CD4-positive, alpha-beta T cell treated with Interleukin-1 beta for 1 hour (primary cell): ENCODE results near the gene MX1.

ENCODE experiments used
- DNase-seq, 2 donors: peaks; one replicate each; pipeline ENCODE4 v3.0.0-alpha.2; 2020 to 2022

The MX1 gene, protein sequence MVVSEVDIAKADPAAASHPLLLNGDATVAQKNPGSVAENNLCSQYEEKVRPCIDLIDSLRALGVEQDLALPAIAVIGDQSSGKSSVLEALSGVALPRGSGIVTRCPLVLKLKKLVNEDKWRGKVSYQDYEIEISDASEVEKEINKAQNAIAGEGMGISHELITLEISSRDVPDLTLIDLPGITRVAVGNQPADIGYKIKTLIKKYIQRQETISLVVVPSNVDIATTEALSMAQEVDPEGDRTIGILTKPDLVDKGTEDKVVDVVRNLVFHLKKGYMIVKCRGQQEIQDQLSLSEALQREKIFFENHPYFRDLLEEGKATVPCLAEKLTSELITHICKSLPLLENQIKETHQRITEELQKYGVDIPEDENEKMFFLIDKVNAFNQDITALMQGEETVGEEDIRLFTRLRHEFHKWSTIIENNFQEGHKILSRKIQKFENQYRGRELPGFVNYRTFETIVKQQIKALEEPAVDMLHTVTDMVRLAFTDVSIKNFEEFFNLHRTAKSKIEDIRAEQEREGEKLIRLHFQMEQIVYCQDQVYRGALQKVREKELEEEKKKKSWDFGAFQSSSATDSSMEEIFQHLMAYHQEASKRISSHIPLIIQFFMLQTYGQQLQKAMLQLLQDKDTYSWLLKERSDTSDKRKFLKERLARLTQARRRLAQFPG

DNA sequence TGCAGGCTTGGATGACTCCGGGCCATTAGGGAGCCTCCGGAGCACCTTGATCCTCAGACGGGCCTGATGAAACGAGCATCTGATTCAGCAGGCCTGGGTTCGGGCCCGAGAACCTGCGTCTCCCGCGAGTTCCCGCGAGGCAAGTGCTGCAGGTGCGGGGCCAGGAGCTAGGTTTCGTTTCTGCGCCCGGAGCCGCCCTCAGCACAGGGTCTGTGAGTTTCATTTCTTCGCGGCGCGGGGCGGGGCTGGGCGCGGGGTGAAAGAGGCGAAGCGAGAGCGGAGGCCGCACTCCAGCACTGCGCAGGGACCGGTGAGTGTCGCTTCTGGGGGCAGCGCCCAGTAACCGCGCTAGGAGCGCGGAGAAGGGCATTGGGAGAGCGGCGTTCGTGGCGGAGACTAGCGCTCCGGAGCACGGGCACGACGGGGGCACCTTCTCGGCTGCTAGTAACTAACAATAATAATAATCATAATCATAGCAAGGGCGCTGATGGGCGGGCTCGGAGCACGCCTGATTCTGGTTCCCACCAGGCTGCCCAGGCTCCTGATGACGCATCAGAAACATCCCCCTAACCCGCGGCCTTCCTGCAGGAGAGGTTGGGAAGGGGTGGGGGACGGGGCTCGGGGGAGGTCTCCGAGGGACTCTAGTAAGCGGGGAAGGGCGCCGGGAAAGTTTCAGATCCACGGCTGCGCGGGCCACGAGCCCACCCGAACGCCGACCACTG, at the start of gene MX1:
MX1 (plus strand) TSS at position 286 of the 722 bp plus-strand sequence. CDS start 5,832 bp downstream, outside the sequence.
- peak; percentile 86 to 88 for DNase-seq

DNA sequence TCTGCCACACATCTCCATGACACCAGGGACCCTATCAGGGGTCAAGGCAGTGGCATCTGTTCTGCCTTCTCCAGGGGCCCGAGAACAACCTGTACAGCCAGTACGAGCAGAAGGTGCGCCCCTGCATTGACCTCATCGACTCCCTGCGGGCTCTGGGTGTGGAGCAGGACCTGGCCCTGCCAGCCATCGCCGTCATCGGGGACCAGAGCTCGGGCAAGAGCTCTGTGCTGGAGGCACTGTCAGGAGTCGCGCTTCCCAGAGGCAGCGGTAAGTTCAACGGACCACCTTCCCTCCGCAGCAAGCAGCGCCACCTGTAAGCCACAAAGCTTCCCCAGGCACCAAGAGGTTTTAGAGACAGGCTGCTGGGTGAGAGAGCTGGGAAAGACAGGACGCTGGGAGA, 48.3 kb upstream of the MX1 start:
- no peak for DNase-seq

GRCh38 chr21:41378849-41379248, 47.2 kb upstream of the MX1 start:
- no peak for DNase-seq

DNA sequence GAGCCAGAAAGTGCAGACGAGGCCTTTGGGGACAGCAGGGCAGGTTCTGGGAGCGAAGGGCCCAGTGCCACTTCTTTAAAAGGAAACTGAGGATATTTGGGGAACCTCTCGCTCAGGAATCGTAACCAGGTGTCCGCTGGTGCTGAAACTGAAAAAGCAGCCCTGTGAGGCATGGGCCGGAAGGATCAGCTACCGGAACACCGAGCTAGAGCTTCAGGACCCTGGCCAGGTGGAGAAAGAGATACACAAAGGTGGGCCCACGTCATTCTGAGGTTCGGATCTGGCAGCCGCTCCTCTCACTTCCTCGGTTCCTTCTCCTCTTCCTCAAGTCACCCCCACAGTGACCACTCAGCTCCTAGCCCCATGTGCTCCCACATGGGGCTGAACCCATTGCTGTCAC, 46.1 kb upstream of the MX1 start:
- no peak for DNase-seq

DNA sequence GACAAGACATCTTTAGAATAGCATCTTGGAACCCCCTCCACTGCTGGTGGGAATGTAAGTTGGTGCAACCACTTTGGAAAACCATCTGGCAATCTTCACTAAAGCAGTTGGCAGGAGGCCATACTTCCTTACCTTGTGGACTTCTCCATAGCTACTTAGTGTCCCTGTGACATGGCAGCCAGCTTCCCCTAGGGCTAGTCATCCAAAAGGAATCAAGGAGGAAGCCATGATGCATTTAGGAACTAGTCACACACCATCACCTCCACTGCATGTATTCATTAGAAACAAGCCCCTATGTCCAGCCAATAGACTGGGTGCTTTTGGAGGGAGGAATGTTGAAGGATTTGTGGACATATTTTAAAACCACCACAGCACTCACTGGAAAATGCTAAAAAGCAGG, 44.3 kb upstream of the MX1 start:
- DNase-seq, result no peak

DNA sequence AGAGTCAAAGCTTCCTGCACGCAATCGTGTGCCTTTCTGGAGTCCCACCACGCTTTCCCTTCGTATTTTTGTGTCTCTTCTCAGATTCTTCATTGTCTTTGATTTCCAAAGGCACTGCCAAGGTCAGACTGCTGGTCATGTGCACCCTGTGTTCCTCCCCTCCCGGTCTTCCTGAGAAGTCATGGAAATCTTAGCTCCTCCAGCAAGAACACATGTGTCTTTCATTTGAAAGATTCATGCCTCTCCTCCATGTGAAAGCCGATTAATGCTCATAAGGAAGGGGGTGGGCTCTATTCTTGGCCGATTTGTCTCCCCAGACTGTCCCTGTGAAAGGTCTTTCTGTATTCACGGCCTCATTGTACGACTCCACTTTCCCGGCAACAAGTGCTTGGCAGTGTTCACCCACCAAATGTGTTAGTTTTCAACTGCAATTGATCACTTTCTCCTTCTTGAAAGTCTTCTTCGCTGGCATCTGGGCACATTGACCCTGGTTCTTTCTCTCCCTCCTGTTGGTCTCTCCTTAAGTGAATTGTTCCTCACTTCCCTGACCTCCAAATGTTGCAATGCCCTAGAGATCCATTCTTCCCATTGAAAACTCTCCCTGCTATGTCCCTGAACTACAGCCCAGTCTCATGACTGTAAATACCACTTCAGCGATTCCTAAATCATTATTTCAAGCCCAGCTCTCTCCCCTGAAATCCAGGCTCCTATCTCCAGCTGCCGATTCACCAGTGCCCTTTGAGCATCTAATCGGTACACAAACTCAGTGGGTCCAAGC, 38.8 kb upstream of the MX1 start:
- no peak for DNase-seq

DNA sequence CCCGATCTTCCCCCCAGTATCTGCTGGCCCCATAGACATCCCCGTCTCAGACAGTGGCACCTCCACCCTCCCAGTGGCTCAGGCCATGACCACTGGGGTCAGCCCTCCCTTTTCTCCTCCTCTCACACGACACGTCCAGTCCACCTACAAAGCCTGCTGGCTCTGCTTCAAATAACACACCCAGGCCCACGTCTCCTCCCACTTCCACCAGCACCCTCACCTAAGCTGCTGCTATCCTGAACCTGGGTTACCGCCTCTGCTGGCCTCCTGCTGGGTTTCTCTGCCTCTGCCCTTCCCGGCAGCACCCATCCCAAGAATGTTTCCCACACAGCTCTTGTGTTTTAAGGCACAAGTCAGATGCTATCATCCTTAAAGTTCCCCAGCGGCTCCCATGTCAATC, 38.2 kb upstream of the MX1 start:
- no peak for DNase-seq

- no peak for DNase-seq
Observed at GRCh38 chr21:41388259-41388658, 37.8 kb upstream of the MX1 start.

GRCh38 chr21:41390043-41390639, 35.9 kb upstream of the MX1 start:
- no peak for DNase-seq

DNA sequence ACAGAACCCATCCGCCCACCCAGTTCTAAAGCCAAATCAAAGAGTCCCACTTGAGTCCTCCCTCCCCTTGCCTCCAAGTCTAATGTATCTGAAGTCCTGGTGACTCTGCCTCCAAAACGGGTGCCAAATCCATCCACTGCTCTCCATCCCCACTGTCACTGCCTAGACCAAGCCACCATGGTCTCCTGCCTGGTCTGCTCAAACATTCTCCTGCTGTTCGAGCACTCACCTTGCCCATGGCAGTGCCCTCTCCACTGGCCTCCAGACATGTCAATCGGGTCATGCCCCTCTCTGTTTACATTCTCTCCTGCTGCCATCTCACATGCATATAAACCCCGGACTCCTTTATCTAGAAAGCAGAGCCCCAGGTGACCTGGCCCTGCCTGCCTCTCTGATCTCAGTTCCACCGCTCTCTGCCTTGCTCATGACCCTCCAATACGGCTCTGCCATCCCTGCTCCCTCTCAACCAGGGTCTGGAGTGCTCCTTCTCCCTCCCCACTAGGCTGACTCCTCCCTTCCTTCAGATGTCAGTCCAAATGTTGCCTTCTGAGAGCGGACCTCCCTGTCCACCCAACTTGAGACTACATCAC, 32.1 kb upstream of the MX1 start:
- DNase-seq, result no peak

DNA sequence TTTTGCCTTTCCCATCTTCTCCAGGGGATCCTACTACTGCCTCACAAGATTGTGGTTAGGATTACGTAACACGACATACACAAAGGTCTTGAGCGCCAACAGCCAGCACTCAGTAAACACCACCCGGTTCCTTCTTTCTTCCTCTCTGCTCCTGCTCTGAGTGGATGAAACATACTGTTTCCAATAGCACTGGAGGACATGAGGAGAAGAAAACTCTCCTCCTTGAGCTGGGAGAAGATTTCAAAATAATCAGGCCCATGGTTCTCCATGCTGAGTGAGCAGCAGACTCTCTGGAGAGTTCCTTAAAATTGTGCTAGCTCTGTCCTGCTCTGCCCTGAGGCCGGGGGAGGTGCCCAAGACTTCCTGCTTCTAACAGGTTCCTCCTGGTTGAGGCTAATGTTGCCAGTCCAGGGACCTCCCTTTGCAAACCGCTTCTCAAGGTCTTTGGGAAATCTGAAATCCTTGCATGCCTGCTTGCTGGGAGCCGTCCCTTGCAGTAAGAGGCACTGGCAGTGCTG, 29.4 kb upstream of the MX1 start:
- DNase-seq, result no peak

DNA sequence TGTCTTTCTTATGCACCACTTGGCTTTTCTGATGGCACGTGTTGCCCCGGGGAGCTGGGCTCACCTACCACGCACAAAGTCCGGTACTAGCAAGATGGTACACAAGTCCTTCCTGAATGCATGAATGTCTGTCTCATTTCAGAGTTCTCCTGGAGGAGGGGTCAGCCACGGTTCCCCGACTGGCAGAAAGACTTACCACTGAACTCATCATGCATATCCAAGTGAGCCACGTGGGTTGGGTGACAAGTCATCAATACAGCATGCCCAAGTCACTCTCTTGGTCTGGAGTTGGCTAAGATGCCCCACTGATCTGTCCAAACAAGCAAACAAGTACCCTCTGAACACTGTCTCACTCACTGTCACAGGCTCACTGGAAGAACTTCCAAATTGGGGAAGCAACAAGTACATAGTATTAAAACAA, 28.6 kb upstream of the MX1 start:
- DNase-seq, result no peak

DNA sequence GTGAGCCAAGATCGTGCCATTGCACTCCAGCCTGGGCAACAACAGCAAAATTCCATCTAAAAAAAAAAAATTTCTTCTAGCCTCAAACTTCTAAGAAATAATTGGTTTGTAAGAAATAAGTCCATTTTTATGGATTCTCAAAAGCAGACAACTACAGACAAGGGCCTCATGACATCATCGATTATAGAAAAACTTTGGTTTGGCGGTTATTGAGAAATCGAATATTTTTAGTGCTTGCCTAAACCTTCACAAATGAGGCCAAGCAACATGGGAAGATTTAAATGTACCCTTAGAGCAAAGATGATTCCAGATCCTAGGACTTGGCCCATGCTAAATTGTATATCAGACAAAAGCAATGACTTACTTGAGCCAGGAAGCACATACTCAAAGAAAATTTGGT, 27.8 kb upstream of the MX1 start:
- DNase-seq, result no peak

GRCh38 chr21:41398831-41399230, 27.2 kb upstream of the MX1 start:
- DNase-seq, result no peak

GRCh38 chr21:41399246-41399800, 26.7 kb upstream of the MX1 start:
- DNase-seq, result no peak

GRCh38 chr21:41402231-41402630, 23.8 kb upstream of the MX1 start:
- DNase-seq, result no peak

GRCh38 chr21:41402796-41403195, 23.2 kb upstream of the MX1 start:
- DNase-seq, result no peak

DNA sequence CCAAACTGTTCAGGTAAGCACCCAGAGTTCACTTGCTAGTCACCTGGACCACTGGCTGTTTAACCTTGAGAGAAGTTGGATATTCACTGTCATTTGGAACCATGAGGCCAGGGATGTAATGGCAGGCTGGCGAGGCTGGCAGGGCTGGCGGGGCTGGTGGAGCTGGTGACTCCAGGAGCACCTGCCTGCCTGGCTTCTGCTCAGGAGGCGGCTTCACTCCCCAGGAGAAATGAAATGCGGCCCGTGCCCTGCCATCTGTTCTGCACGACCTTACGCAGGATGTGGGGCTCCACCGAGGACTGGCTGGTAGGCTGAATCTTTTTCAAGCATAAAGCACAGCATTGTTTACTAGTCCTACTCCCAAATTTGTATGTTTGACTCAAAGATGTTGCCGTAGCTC, 22.7 kb upstream of the MX1 start:
- DNase-seq, result no peak

DNA sequence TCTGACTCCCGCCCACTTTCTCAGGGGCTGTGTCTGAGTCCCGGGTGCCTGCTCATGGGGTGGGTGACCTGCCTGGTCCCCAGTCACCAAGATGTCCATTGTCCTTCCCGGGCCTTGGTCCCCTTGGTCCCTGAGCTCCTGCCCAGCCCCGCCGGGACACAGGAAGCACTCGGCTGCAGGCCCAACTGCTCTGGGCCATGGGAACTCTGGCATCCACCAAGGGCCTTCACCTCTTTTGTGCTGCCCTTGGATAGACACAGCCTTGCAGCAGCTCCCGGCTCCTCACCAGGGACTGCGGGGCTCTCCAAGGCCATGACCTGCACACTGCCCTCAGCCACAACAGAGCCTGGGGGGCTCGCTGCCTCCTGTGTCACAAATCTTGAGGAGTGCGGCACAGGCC, 22.1 kb upstream of the MX1 start:
- no peak for DNase-seq

DNA sequence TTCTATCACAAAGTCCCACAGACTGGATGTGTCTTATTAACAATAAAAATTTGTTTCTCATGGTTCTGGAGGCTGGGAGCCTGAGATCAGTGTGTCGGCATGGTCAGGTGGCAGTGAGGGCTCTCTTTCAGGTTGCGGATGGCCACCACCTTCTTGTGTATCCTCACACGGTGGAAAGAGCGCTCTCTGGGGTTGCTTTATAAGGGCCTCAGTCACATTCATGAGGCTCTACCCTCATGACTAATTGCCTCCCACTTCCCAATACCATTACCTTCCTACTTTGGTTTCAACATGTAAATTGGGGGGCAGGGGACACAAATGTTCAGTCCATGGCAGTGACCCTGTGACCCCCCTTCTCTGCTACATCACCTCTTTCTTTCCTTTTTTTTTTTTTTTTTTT, 20.7 kb upstream of the MX1 start:
- no peak for DNase-seq

GRCh38 chr21:41406340-41406739, 19.7 kb upstream of the MX1 start:
- peak in 1 of 2 donors; percentile 41 for DNase-seq
